Gastroesophageal sphincter (tissue), 4 donors: ENCODE data around the gene KRTAP10-9. TPM values are rescaled to one million over a fixed set of nuclear protein-coding genes. Genes with fewer than 3 reads are reported as not detected.

Experiments
- ATAC-seq: fragments of 150-250 bp; one replicate; pipeline ENCODE4 v1.9.1; 2016; ENCODE audit warnings: mild to moderate bottlenecking, moderate library complexity
- H3K27ac ChIP-seq, 4 donors: fragments of 200-600 bp; sonication (generic) in 3 of 4; 1 replicate in 3 of 4; 2 replicates in 1 of 4; pipeline ENCODE4 v1.5.1; 2016 to 2019
- H3K27me3 ChIP-seq: fragments of 200-600 bp; sonication (generic); one replicate; pipeline ENCODE4 v1.5.1; 2019
- H3K36me3 ChIP-seq, 2 donors: fragments of 200-600 bp; sonication (generic); one replicate each; pipeline ENCODE4 v1.5.1; 2019; ENCODE audit warnings: control low read depth in 1 of 2
- H3K4me1 ChIP-seq, 3 donors: fragments of 200-600 bp; sonication (generic); 1 replicate in 2 of 3; 2 replicates in 1 of 3; pipeline ENCODE4 v1.5.1; 2016 to 2019; ENCODE audit warnings: control low read depth in 2 of 3
- H3K4me3 ChIP-seq, 2 donors: fragments of 200-600 bp; sonication (generic); one replicate each; pipeline ENCODE4 v1.5.1; 2019; ENCODE audit warnings: mild to moderate bottlenecking in 1 of 2, moderate library complexity in 1 of 2
- H3K9me3 ChIP-seq, 3 donors: fragments of 200-600 bp; sonication (generic); one replicate each; pipeline ENCODE4 v1.5.1; 2017 to 2019; ENCODE audit warnings: control low read depth in 2 of 3
- EP300 ChIP-seq: sonication (generic); formaldehyde crosslinking; IDR thresholded peaks from one replicate; pipeline ENCODE4 v1.6.1; 2017; ENCODE audit warnings: antibody characterized with exemption, mild to moderate bottlenecking
- POLR2A ChIP-seq, 2 donors: fragments of 450-650 bp; IDR thresholded peaks; one replicate each; pipeline ENCODE4 v1.6.1; 2017; ENCODE audit warnings: antibody characterized with exemption in 2 of 2, mild to moderate bottlenecking in 2 of 2, moderate library complexity in 1 of 2
- POLR2AphosphoS5 ChIP-seq: sonication (generic); formaldehyde crosslinking; IDR thresholded peaks from one replicate; pipeline ENCODE4 v1.6.1; 2017; ENCODE audit warnings: antibody characterized with exemption
- WGBS, 2 donors: methylation state at CpG; one replicate each; pipeline ENCODE4 v1.1.5; 2018; ENCODE audit warnings: low coverage in 1 of 2; 5-methylcytosine and 5-hydroxymethylcytosine counted together
- total RNA-seq, 4 donors: library from RNA; depleted of rRNA; stranded (reverse); fragments of >200 nt; gene quantifications; one replicate each; pipeline ENCODE4 v1.1.0, GENCODE V29; 2016
- TF ChIP-seq, protein P1 (sequence below), 4 experiments: fragments of 200-600 bp in 2 of 4; fragments of 450-650 bp in 2 of 4; sonication (generic) in 1 of 4; IDR thresholded peaks; one replicate each; pipeline ENCODE4 v1.5.1; 2017 to 2019; ENCODE audit warnings: antibody characterized with exemption in 4 of 4, mild to moderate bottlenecking in 2 of 4, moderate library complexity in 2 of 4

KRTAP10-9 gene
- total RNA-seq, 4 donors from 2014 or later: not detected

DNA sequence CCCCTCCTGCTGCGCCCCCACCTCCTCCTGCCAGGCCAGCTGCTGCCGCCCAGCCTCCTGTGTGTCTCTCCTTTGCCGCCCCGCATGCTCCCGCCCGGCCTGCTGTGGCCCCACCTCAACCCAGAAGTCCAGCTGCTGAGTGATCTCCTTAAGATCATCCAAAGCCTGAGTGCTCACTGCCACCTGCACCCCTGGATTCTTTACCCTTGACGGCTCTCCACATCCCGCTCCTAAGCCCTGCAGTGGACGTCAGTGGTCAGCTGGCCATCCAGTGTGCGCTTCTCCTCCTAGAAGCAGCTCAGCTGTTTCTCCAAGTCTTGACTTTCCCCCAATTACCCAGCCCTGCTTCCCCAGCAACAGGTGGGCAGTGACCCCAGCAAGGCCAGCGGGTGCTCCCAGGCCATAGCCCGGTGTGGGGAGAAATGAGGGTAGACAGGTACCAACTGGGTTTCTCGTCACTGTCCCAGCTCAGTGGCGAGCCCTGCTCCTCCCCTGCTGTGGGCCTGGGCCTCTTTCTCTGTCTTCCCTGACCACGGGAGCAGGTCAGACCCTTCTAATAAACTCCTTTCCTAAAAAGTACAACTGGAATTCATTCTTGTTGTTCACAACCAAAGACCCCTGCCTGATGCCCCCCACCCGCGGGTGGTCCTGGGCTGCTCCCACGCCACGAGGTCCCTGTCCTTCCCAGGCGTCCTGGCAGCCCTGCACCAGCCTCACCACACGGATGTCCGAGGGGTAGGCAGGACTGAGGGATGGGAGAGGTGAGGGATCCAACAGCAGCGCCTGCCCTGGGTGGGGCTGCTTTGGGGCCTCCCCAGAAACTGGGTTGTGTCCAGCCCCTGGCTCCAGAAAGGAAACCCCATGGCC, 25.1 kb upstream of the KRTAP10-9 start:
- 67 to 71% methylated on average over 3 to 9 of the region's 23 CpGs for WGBS, 2 donors
- no peak for ATAC-seq
- Histone ChIP-seq H3K4me1 (no peaks in the 10 kb centered on the region), H3K27me3 (peaks cover 82% of the 10 kb centered on the region), H3K9me3 (peaks cover 0 to 12% (median 0%) of the 10 kb centered on the region in 3 donors), H3K36me3 (no peaks in the 10 kb centered on the region), H3K27ac (no peak overlapping the region), H3K4me3 (no peak overlapping the region)
- TF ChIP-seq, protein P1, sequence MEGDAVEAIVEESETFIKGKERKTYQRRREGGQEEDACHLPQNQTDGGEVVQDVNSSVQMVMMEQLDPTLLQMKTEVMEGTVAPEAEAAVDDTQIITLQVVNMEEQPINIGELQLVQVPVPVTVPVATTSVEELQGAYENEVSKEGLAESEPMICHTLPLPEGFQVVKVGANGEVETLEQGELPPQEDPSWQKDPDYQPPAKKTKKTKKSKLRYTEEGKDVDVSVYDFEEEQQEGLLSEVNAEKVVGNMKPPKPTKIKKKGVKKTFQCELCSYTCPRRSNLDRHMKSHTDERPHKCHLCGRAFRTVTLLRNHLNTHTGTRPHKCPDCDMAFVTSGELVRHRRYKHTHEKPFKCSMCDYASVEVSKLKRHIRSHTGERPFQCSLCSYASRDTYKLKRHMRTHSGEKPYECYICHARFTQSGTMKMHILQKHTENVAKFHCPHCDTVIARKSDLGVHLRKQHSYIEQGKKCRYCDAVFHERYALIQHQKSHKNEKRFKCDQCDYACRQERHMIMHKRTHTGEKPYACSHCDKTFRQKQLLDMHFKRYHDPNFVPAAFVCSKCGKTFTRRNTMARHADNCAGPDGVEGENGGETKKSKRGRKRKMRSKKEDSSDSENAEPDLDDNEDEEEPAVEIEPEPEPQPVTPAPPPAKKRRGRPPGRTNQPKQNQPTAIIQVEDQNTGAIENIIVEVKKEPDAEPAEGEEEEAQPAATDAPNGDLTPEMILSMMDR (IDR thresholded peaks at IDR 0.05): no peak
- TF ChIP-seq POLR2A (IDR thresholded peaks at IDR 0.05) (no peak), POLR2AphosphoS5 (no peak), EP300 (no peak)

DNA sequence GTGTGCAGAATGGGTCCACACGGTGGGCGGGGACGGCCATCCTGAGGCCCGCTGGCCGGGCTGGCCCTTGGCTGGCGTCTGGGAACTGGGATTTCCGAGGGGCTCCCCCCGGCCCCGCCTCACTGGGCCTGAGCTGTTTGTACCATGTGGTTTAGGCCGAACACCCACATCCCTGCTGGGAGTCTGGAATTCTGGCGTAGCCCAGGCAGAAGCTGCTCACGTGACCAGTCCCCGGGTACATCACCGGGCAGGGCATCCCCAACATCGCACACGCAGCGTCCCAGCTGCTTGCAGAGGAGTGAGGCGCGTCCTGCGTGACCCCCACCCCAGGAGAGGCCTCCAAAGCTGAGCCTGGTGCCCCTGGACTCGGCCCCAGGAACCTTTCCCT, 24.4 kb upstream of the KRTAP10-9 start:
- WGBS, 2 donors: no CpG with 5 or more reads among the region's 21 CpGs
- Histone ChIP-seq H3K27ac (no peak overlapping the region), H3K9me3 (peaks cover 0 to 12% (median 0%) of the 10 kb centered on the region in 3 donors), H3K4me1 (no peaks in the 10 kb centered on the region), H3K36me3 (no peaks in the 10 kb centered on the region), H3K4me3 (no peak overlapping the region), H3K27me3 (peaks cover 89% of the 10 kb centered on the region)
- TF ChIP-seq POLR2A (IDR thresholded peaks at IDR 0.05) (no peak), POLR2AphosphoS5 (no peak), EP300 (no peak)
- TF ChIP-seq, protein P1 (IDR thresholded peaks at IDR 0.05): no peak
- ATAC-seq: no peak

DNA sequence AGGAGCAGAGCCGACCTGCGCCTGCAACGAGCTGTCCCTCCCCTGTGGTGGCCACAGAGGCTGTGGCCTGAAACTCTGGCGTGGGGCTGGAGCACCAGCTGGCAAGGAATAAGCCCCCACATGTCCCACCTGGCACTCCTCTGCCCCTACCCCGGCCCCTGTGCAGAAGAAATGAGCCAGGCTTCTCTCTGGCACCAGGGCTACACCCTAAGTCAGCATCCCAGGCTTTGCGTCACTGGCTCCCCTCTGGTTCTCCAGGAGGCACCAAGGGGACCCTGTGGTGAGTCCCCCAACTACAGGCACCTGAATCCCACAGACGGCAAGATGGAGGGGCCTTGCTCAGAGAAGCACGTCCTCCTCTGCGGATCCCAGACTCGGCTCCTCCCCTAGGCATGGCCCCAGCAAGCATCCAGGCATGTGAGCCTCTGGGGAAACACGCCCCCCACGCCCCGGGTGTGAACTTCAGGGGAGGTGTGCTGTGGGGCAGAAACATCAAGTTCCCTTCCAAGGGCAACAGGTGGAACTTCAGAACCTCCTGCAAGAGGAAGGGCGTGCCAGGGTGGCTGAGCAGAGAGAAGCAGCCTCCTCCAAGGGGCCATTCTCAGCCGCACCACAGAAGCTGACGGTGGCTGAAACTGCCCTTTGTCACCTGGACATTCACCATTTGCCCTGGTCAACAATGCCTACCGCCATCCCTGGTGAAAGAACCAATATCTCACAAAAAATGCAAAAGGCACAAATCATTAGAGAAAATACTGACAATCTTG, 23.6 kb upstream of the KRTAP10-9 start:
- no peaks in the 10 kb centered on the region for H3K36me3 ChIP-seq
- H3K27ac ChIP-seq: no peak overlapping the region
- ATAC-seq: no peak
- peaks cover 0 to 7% (median 0%) of the 10 kb centered on the region in 3 donors for H3K9me3 ChIP-seq
- 7 to 33% methylated on average over 3 of the region's 17 CpGs for WGBS, 2 donors
- H3K4me3 ChIP-seq: no peak overlapping the region
- peaks cover 90% of the 10 kb centered on the region for H3K27me3 ChIP-seq
- TF ChIP-seq, protein P1 (IDR thresholded peaks at IDR 0.05): no peak
- TF ChIP-seq EP300: no peak
- TF ChIP-seq POLR2AphosphoS5: no peak
- TF ChIP-seq POLR2A (IDR thresholded peaks at IDR 0.05): no peak
- no peaks in the 10 kb centered on the region for H3K4me1 ChIP-seq

DNA sequence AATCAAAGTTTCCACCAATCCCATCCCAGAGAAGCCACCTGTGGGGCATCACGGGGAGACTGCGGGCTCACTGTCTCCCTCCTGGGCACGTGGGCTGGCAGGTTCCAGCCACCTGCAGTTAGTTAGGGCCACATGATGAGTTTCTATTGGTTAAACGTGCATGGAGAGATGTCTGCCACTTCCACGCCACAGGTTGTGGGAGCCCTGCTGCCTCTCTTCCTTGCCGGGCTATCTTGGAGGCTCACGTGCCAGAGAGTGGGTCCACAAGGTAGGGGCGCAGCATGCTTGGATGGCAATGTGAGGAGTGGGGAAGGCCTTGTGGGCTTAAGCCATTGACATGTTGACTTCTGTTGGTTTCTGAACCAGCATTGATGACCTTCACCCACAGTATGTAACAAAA, 23.0 kb upstream of the KRTAP10-9 start:
- ATAC-seq: no peak
- Histone ChIP-seq H3K27me3 (peaks cover 84% of the 10 kb centered on the region), H3K27ac (no peak overlapping the region), H3K9me3 (peaks cover 0 to 4% (median 0%) of the 10 kb centered on the region in 3 donors), H3K4me1 (no peaks in the 10 kb centered on the region), H3K4me3 (no peak overlapping the region), H3K36me3 (no peaks in the 10 kb centered on the region)
- no peak for TF ChIP-seq POLR2A (IDR thresholded peaks at IDR 0.05)
- no peak for TF ChIP-seq EP300
- TF ChIP-seq, protein P1 (IDR thresholded peaks at IDR 0.05): no peak
- no peak for TF ChIP-seq POLR2AphosphoS5
- 53 to 100% methylated on average over 2 to 3 of the region's 8 CpGs for WGBS, 2 donors
